Upper lobe of right lung (tissue), 1 donor: ENCODE measurements around the gene PTPN11. TPM values are rescaled to one million over a fixed set of nuclear protein-coding genes. Genes with fewer than 3 reads are reported as not detected.
"Not testable (repeated sequence)": the region's sequence is repeated elsewhere in the genome, so short reads cannot be mapped to it uniquely, and the experiment has no call there.

Experiments
- ATAC-seq: fragments of 200-7000 bp; cut with Tn5 transposase; one replicate; pipeline ENCODE4 v1.9.1; 2020; ENCODE audit warnings: mild to moderate bottlenecking, moderate library complexity
- DNase-seq: peaks from one replicate; pipeline ENCODE4 v3.0.0-alpha.2; 2020
- H3K27ac ChIP-seq: fragments of 200-600 bp; one replicate; pipeline ENCODE4 v1.8.0; 2022
- H3K27me3 ChIP-seq: fragments of 200-600 bp; one replicate; pipeline ENCODE4 v1.8.0; 2022; ENCODE audit warnings: mild to moderate bottlenecking
- H3K36me3 ChIP-seq: fragments of 200-600 bp; one replicate; pipeline ENCODE4 v1.8.0; 2022
- H3K4me1 ChIP-seq: fragments of 200-600 bp; one replicate; pipeline ENCODE4 v1.8.0; 2022
- H3K4me3 ChIP-seq: fragments of 200-600 bp; one replicate; pipeline ENCODE4 v1.8.0; 2022; ENCODE audit warnings: mild to moderate bottlenecking
- H3K9me3 ChIP-seq: fragments of 200-600 bp; one replicate; pipeline ENCODE4 v1.8.0; 2022
- CTCF ChIP-seq: fragments of 200-600 bp; IDR thresholded peaks from one replicate; pipeline ENCODE4 v1.8.0; 2022; ENCODE audit warnings: antibody characterized with exemption
- intact Hi-C: fragments of 100-400 bp; cut with DNase I; formaldehyde crosslinking; loops from one replicate; pipeline ENCODE4 v1.11.0; 2022
- total RNA-seq: library from RNA; stranded (reverse); fragmentation: NEBNext Ultra II Directional; extraction: Animal tissue kit (Norgen Biotek cat#: 25700); gene quantifications from one replicate; pipeline ENCODE4 v1.2.1, GENCODE V29; 2021
- donor health status: DM: no; HTN: yes; CAD: no; lungs with severe emphysema.

PTPN11 gene
- total RNA-seq, 1 donor from 2014 or later, result 98.7 TPM

- no peak for DNase-seq
- H3K4me3 ChIP-seq, result no peak overlapping the region
- intact Hi-C loops, result no loop called here
- H3K27ac ChIP-seq, result no peak overlapping the region
- H3K27me3 ChIP-seq, result no peaks in the 10 kb centered on the region
- H3K4me1 ChIP-seq, result peaks cover 5% of the 10 kb centered on the region
- peaks cover 61% of the 10 kb centered on the region for H3K36me3 ChIP-seq
- TF ChIP-seq CTCF, result no peak
- no peaks in the 10 kb centered on the region for H3K9me3 ChIP-seq
- ATAC-seq, result no peak
These were observed 28.4 kb downstream of the PTPN11 start for GRCh38 chr12:112447106-112447505.

- ATAC-seq, result peak; percentile 53
These were observed 29.4 kb downstream of the PTPN11 start for GRCh38 chr12:112448165-112448564.

GRCh38 chr12:112450725-112451124 is 32.0 kb downstream of the PTPN11 start:
- no peak for DNase-seq
- Histone ChIP-seq H3K9me3 (no peaks in the 10 kb centered on the region), H3K36me3 (peaks cover 89% of the 10 kb centered on the region), H3K27me3 (no peaks in the 10 kb centered on the region), H3K4me3 (no peak overlapping the region), H3K27ac (no peak overlapping the region), H3K4me1 (peaks cover 5% of the 10 kb centered on the region)
- no peak for ATAC-seq
- TF ChIP-seq CTCF, result no peak
- intact Hi-C loops, result no loop called here

More at GRCh38 chr12:112448165-112448564, 29.4 kb downstream of the PTPN11 start:
- H3K9me3 ChIP-seq, H3K4me3 ChIP-seq, H3K27ac ChIP-seq, DNase-seq, intact Hi-C loops, H3K27me3 ChIP-seq, H3K4me1 ChIP-seq: not testable (repeated sequence)
- peaks cover 64% of the 10 kb centered on the region for H3K36me3 ChIP-seq

GRCh38 chr12:112456029-112456428 is 37.3 kb downstream of the PTPN11 start:
- H3K36me3 ChIP-seq, result peaks cover 69% of the 10 kb centered on the region
- H3K27me3 ChIP-seq, result no peaks in the 10 kb centered on the region
- no peak for TF ChIP-seq CTCF
- no peaks in the 10 kb centered on the region for H3K9me3 ChIP-seq
- ATAC-seq (no peak), DNase-seq (no peak)
- no peak overlapping the region for H3K4me3 ChIP-seq
- no peaks in the 10 kb centered on the region for H3K4me1 ChIP-seq
- intact Hi-C loops, result no loop called here
- H3K27ac ChIP-seq, result no peak overlapping the region

- peaks cover 68% of the 10 kb centered on the region for H3K36me3 ChIP-seq
- ATAC-seq, intact Hi-C loops, H3K9me3 ChIP-seq, DNase-seq, H3K27ac ChIP-seq, H3K27me3 ChIP-seq, H3K4me1 ChIP-seq, H3K4me3 ChIP-seq: not testable (repeated sequence)
These were observed 38.4 kb downstream of the PTPN11 start for GRCh38 chr12:112457142-112457541.

GRCh38 chr12:112458330-112458729 is 39.6 kb downstream of the PTPN11 start:
- no peak for ATAC-seq
- Histone ChIP-seq H3K9me3 (no peaks in the 10 kb centered on the region), H3K4me1 (no peaks in the 10 kb centered on the region), H3K27ac (no peak overlapping the region), H3K27me3 (no peaks in the 10 kb centered on the region), H3K36me3 (peaks cover 64% of the 10 kb centered on the region), H3K4me3 (no peak overlapping the region)
- DNase-seq, result no peak
- intact Hi-C loops, result no loop called here
- TF ChIP-seq CTCF, result no peak

GRCh38 chr12:112458751-112459150 is 40.0 kb downstream of the PTPN11 start:
- TF ChIP-seq CTCF, result no peak
- H3K4me1 ChIP-seq, result no peaks in the 10 kb centered on the region
- no peak overlapping the region for H3K4me3 ChIP-seq
- no peak for DNase-seq
- no peak for ATAC-seq
- peaks cover 60% of the 10 kb centered on the region for H3K36me3 ChIP-seq
- intact Hi-C loops, result no loop called here
- no peaks in the 10 kb centered on the region for H3K9me3 ChIP-seq
- H3K27me3 ChIP-seq, result no peaks in the 10 kb centered on the region
- no peak overlapping the region for H3K27ac ChIP-seq
